T-helper 2 cell treated with Interferon-gamma antibody and Interleukin-4, amounts not matched to agents 100 ng/mL and 5 ng/mL, for 36 hours (primary cell): ENCODE measurements around the gene EPSTI1. TPM values are rescaled to one million over a fixed set of nuclear protein-coding genes. Genes with fewer than 3 reads are reported as not detected.
"Not testable (repeated sequence)": the region's sequence is repeated elsewhere in the genome, so short reads cannot be mapped to it uniquely, and the experiment has no call there.

ENCODE experiments used
- intact Hi-C: fragments of 100-400 bp; cut with micrococcal nuclease; formaldehyde crosslinking; loops from one replicate; pipeline ENCODE4 v1.15.1; 2023
- total RNA-seq: library from RNA; stranded (reverse); gene quantifications from 2 replicates; pipeline ENCODE4 v1.2.3, GENCODE V29; 2022

The EPSTI1 gene
- total RNA-seq, 1 donor from 2014 or later: 56.0 TPM

GRCh38 chr13:42862370-42862769 is 129.7 kb downstream of the EPSTI1 start:
- intact Hi-C loops: not testable (repeated sequence)

DNA sequence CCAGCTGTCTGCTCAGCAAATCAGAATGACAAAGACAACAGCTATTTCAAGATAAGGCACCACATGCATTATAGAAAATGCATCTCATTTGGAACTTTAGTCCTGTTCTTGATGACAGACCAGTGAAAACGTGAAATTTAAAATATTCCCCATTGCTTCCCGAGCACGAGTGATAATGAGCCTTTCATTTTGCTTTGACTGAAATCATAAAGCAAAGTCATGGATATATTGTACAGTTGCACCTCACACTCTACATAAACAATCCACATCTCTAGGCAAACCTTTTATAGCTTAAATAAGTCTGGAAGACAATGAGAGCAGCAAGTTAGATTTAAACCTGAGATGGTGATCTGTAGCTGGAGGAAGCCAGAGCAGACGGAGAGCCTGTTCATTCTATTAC is 131.6 kb downstream of the EPSTI1 start:
- intact Hi-C loops: no loop called here

DNA sequence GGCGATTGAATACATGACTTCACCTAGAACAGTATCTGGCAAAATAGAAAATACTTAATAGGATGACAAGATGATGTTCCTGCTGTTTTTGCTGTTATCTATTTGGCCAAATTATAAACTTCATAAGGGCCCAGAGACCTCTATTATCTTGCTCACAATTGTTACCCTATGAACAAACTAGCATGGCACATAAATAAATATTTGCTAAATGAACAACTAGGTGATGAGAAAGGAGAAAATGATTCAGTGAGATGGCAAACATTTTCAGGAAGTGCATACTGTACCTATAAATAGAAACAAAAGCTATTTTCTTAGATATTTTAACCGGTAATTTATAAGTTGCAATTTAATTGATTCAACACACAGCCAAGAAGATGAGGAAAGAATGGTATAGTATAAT is 132.3 kb downstream of the EPSTI1 start:
- intact Hi-C loops: no loop called here

DNA sequence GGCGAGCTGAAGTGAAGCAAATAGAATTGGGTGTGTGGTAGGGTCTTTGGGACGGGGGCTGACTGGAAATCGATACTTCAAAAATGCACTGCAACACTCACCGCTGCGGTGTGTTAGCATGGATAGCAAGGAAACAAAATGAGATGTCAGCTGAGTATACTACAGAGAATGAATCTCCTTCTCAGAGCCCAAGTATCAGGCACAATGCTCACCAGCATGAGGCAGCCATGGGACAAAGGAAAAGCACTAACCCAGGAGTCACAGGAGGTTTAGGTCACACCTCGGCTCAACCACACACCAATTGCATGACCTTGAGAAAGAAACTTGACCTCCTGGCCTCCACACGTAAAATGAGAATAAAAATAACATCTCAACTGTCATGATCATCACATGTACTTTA is 136.6 kb downstream of the EPSTI1 start:
- intact Hi-C loops: no loop called here

GRCh38 chr13:42852136-42852535 is 139.9 kb downstream of the EPSTI1 start:
- intact Hi-C loops: no loop called here

- intact Hi-C loops: no loop called here
Observed at GRCh38 chr13:42849200-42849599, 142.8 kb downstream of the EPSTI1 start.

GRCh38 chr13:42847891-42848663 is 144.0 kb downstream of the EPSTI1 start:
- intact Hi-C loops: no loop called here

- intact Hi-C loops: no loop called here
Observed at GRCh38 chr13:42836930-42837690, 154.9 kb downstream of the EPSTI1 start.

Other genes starting within 250 kb of the EPSTI1 start
- not detected in 2 replicates for gene FAM216B, start 210.7 kb downstream of the EPSTI1 start, total RNA-seq
- 17.1 and 18.2 TPM in 2 replicates for gene DNAJC15, start 31.3 kb upstream of the EPSTI1 start, total RNA-seq